Mesenchymal stem cell (in vitro differentiated cells and primary cell): ENCODE measurements around the gene TOMM34.

Experiments used
- DNase-seq: peaks from one replicate; pipeline ENCODE4 v3.0.0-alpha.2; 2013
- H2AFZ ChIP-seq: one replicate; pipeline ENCODE4 v1.6.1; 2013; ENCODE audit warnings: low read depth, mild to moderate bottlenecking, control low read depth, inconsistent platforms, low read length, moderate library complexity
- H2AK5ac ChIP-seq: 2 replicates; pipeline ENCODE4 v1.6.1; 2013; ENCODE audit warnings: low read length, moderate library complexity, mild to moderate bottlenecking, inconsistent platforms; ENCODE audit not compliant: severe bottlenecking
- H2BK120ac ChIP-seq: one replicate; pipeline ENCODE4 v1.6.1; 2013; ENCODE audit warnings: low read depth, mild to moderate bottlenecking, inconsistent platforms, low read length, moderate library complexity
- H2BK12ac ChIP-seq, 2 experiments: one replicate each; pipeline ENCODE4 v1.6.1; 2013; ENCODE audit warnings: inconsistent platforms in 2 of 2, low read length in 2 of 2, mild to moderate bottlenecking in 2 of 2, moderate library complexity in 2 of 2, control low read depth in 1 of 2
- H2BK15ac ChIP-seq: one replicate; pipeline ENCODE4 v1.6.1; 2013; ENCODE audit warnings: mild to moderate bottlenecking, low read depth, inconsistent platforms; ENCODE audit not compliant: poor library complexity, severe bottlenecking
- H2BK5ac ChIP-seq: 2 replicates; pipeline ENCODE4 v1.6.1; 2013; ENCODE audit warnings: low read depth, mild to moderate bottlenecking, low read length, control low read depth, inconsistent platforms; ENCODE audit not compliant: poor library complexity, severe bottlenecking
- H3K14ac ChIP-seq, 2 experiments: one replicate each; pipeline ENCODE4 v1.6.1; 2013; ENCODE audit warnings: inconsistent platforms in 2 of 2, low read length in 2 of 2, control low read depth in 1 of 2, mild to moderate bottlenecking in 1 of 2, moderate library complexity in 1 of 2
- H3K18ac ChIP-seq, 2 experiments: one replicate each; pipeline ENCODE4 v1.6.1; 2013; ENCODE audit warnings: inconsistent platforms in 2 of 2, low read length in 2 of 2, control low read depth in 1 of 2, low read depth in 1 of 2, mild to moderate bottlenecking in 1 of 2
- H3K23ac ChIP-seq, 2 experiments: one replicate each; pipeline ENCODE4 v1.6.1; 2013; ENCODE audit warnings: inconsistent platforms in 2 of 2, low read length in 2 of 2, mild to moderate bottlenecking in 2 of 2, moderate library complexity in 2 of 2, control low read depth in 1 of 2
- H3K27ac ChIP-seq: 2 replicates; pipeline ENCODE4 v1.5.1; 2013; ENCODE audit warnings: mild to moderate bottlenecking, moderate library complexity, low read length, control low read depth, inconsistent platforms; ENCODE audit not compliant: poor library complexity, severe bottlenecking
- H3K27me3 ChIP-seq, 2 experiments: 2 replicates each; pipeline versions ENCODE4 v1.6.1 to v1.7.0; 2013; ENCODE audit warnings: low read length in 2 of 2, mild to moderate bottlenecking in 2 of 2, moderate library complexity in 2 of 2, control low read depth in 1 of 2, inconsistent platforms in 1 of 2; ENCODE audit not compliant: control insufficient read depth in 1 of 2, insufficient read depth in 1 of 2
- H3K36me3 ChIP-seq, 2 experiments: 2 replicates each; pipeline versions ENCODE4 v1.6.1 to v1.7.0; 2013; ENCODE audit warnings: low read length in 2 of 2, control low read depth in 1 of 2, inconsistent platforms in 1 of 2, low read depth in 1 of 2, mild to moderate bottlenecking in 1 of 2; ENCODE audit not compliant: insufficient read depth in 2 of 2, control insufficient read depth in 1 of 2
- H3K4ac ChIP-seq, 2 experiments: one replicate each; pipeline ENCODE4 v1.6.1; 2013; ENCODE audit warnings: inconsistent platforms in 2 of 2, low read length in 2 of 2, mild to moderate bottlenecking in 2 of 2, moderate library complexity in 2 of 2, control low read depth in 1 of 2, low read depth in 1 of 2
- H3K4me1 ChIP-seq: 2 replicates; pipeline ENCODE4 v1.6.1; 2013; ENCODE audit warnings: low read depth, low read length, control low read depth; ENCODE audit not compliant: control insufficient read depth, insufficient read depth
- H3K4me2 ChIP-seq: 2 replicates; pipeline ENCODE4 v1.6.1; 2013; ENCODE audit warnings: low read length, mild to moderate bottlenecking, inconsistent platforms; ENCODE audit not compliant: poor library complexity, severe bottlenecking
- H3K4me3 ChIP-seq, 2 experiments: 2 replicates each; pipeline versions ENCODE4 v1.5.1 to v1.7.0; 2013; ENCODE audit warnings: low read length in 2 of 2, mild to moderate bottlenecking in 2 of 2, control low read depth in 1 of 2, low read depth in 1 of 2; ENCODE audit not compliant: insufficient read depth in 1 of 2
- H3K79me1 ChIP-seq: replicated peaks from 2 replicates; pipeline ENCODE4 v1.6.1; 2013; ENCODE audit warnings: mild to moderate bottlenecking, control low read depth, low read length, inconsistent platforms; ENCODE audit not compliant: poor library complexity, severe bottlenecking
- H3K9ac ChIP-seq: 2 replicates; pipeline ENCODE4 v1.7.0; 2013; ENCODE audit warnings: mild to moderate bottlenecking, low read length, moderate library complexity
- H3K9me3 ChIP-seq: 2 replicates; pipeline ENCODE4 v1.7.0; 2013; ENCODE audit warnings: mild to moderate bottlenecking, low read length; ENCODE audit not compliant: control insufficient read depth
- H4K8ac ChIP-seq: one replicate; pipeline ENCODE4 v1.6.1; 2013; ENCODE audit warnings: inconsistent platforms, mild to moderate bottlenecking, low read length, moderate library complexity
- H4K91ac ChIP-seq: one replicate; pipeline ENCODE4 v1.6.1; 2013; ENCODE audit warnings: mild to moderate bottlenecking, low read length, inconsistent platforms
- WGBS: methylation state at CpG from one replicate; pipeline ENCODE4 v1.1.7; 2013; ENCODE audit warnings: mixed read lengths; 5-methylcytosine and 5-hydroxymethylcytosine counted together

Gene TOMM34

GRCh38 chr20:44908987-44909871 lies 51.0 kb downstream of the TOMM34 start:
- Histone ChIP-seq H3K9ac (peak overlapping the region; percentile 86), H4K91ac (no peak overlapping the region), H3K79me1 (peaks cover 22% of the 10 kb centered on the region), H2BK120ac (no peak overlapping the region), H2BK5ac (no peak overlapping the region), H3K4me3 (peak overlapping the region; percentile 64 to 88), H2AFZ (no peak overlapping the region), H3K27ac (no peak overlapping the region), H3K14ac (no peak overlapping the region), H3K9me3 (no peaks in the 10 kb centered on the region), H3K23ac (no peak overlapping the region), H2AK5ac (no peak overlapping the region), H3K4me1 (peaks cover 9% of the 10 kb centered on the region), H2BK15ac (no peak overlapping the region), H3K36me3 (peaks cover 20 to 66% of the 10 kb centered on the region in 2 experiments), H4K8ac (no peak overlapping the region), H3K4me2 (peak overlapping the region; percentile 74), H3K18ac (no peak overlapping the region), H2BK12ac (no peak overlapping the region), H3K27me3 (no peaks in the 10 kb centered on the region), H3K4ac (no peak overlapping the region)
- DNase-seq, result peak; percentile 18
- 30% methylated on average over 14 of the region's 14 CpGs for WGBS

DNA sequence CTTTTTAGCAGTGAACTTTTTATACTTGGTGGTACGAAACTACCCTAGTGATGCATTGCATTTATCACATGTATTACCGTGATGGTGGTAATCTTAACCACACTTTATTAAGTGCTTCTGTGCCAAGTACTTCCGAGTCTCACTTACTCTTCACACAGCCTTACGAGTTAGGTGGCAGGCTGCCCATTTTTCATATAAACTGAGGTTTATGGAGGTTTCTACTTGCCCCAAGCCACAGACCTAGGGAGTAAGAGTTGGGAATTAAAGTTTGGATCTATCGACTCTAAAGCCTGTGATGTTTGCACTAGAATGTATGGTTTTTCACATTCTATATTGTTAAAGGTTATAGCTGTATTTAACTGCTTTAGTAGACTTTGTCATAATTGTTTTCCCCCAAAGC lies 55.8 kb downstream of the TOMM34 start:
- Histone ChIP-seq H4K91ac (no peak overlapping the region), H4K8ac (no peak overlapping the region), H2AK5ac (no peak overlapping the region), H3K4me2 (no peak overlapping the region), H3K36me3 (peaks cover 16 to 85% of the 10 kb centered on the region in 2 experiments), H3K27ac (no peak overlapping the region), H3K79me1 (peaks cover 13% of the 10 kb centered on the region), H2BK5ac (no peak overlapping the region), H2BK15ac (no peak overlapping the region), H3K9me3 (no peaks in the 10 kb centered on the region), H3K18ac (no peak overlapping the region), H3K4me1 (no peaks in the 10 kb centered on the region), H3K9ac (no peak overlapping the region), H2BK120ac (no peak overlapping the region), H3K4ac (no peak overlapping the region), H2AFZ (no peak overlapping the region), H3K14ac (no peak overlapping the region), H3K4me3 (no peak overlapping the region), H3K23ac (no peak overlapping the region), H3K27me3 (no peaks in the 10 kb centered on the region), H2BK12ac (no peak overlapping the region)
- DNase-seq, result no peak
- 96% methylated on average over 4 of the region's 5 CpGs for WGBS

DNA sequence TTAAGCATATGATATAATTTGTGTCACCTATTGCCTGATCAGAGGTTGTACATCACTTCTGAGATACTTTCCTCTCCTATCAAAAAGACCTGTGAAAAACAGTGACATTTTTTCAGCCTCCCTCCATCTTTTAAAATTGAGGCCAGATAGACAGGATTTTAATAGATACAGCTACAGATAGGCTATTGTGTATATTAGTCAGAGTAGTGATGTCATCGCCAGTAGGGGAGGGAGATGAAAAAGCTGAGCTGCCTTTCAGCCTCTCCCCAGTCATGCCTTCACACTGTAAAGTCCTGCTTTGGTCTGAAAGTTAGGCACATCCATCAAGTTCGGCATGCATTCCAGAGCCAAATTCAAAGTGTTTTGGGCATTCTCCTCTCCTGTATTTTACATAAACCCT lies 58.2 kb downstream of the TOMM34 start:
- H2BK15ac ChIP-seq, result no peak overlapping the region
- no peak overlapping the region for H3K4me2 ChIP-seq
- H3K36me3 ChIP-seq, result peaks cover 11 to 70% of the 10 kb centered on the region in 2 experiments
- H2AFZ ChIP-seq, result no peak overlapping the region
- no peak overlapping the region for H2AK5ac ChIP-seq
- no peak overlapping the region for H4K8ac ChIP-seq
- no peak overlapping the region for H3K23ac ChIP-seq
- H2BK5ac ChIP-seq, result no peak overlapping the region
- H3K4me3 ChIP-seq, result no peak overlapping the region
- no peak overlapping the region for H3K27ac ChIP-seq
- H2BK12ac ChIP-seq, result no peak overlapping the region
- no peak overlapping the region for H3K4ac ChIP-seq
- no peak overlapping the region for H4K91ac ChIP-seq
- H3K9ac ChIP-seq, result peak overlapping the region; percentile 33
- peak; percentile 66 for DNase-seq
- no peaks in the 10 kb centered on the region for H3K27me3 ChIP-seq
- H3K18ac ChIP-seq, result no peak overlapping the region
- WGBS, result 96% methylated on average over 2 of the region's 2 CpGs
- H2BK120ac ChIP-seq, result no peak overlapping the region
- H3K4me1 ChIP-seq, result peaks cover 5% of the 10 kb centered on the region
- H3K14ac ChIP-seq, result no peak overlapping the region
- peaks cover 9% of the 10 kb centered on the region for H3K79me1 ChIP-seq
- no peaks in the 10 kb centered on the region for H3K9me3 ChIP-seq

DNA sequence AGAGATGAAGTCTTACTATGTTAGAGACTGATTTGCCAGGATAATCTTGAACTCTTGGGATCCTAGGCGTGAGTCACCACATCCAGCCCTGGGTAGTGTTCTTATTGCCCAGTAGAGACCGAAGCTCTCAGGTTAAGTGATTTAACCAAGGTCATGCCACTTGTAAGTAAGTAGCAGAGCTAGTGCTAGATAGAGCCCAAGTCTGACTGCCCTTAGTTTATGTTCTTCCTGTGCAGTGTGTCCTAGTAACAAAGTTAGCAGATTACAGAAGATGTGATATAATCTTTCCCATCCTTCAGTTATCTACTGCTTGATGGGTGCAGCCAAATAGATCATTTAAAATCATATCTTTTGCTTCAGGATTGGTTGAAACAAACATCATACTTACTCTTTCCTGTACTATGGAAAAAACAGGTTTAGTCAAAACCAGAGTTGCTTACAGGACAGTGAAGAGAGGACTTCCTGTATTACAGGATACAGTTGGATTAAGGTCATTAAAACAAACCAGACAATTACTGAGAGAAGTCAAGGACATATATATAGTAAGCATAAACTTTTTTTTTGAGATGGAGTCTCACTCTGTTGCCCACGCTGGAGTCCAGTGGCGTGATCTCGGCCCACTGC lies 59.9 kb downstream of the TOMM34 start:
- 74% methylated on average over 5 of the region's 5 CpGs for WGBS
- no peaks in the 10 kb centered on the region for H3K9me3 ChIP-seq
- H4K91ac ChIP-seq, result no peak overlapping the region
- no peak overlapping the region for H3K18ac ChIP-seq
- H3K36me3 ChIP-seq, result peaks cover 9 to 53% of the 10 kb centered on the region in 2 experiments
- no peak overlapping the region for H4K8ac ChIP-seq
- no peak overlapping the region for H3K14ac ChIP-seq
- H3K79me1 ChIP-seq, result peaks cover 9% of the 10 kb centered on the region
- H2BK5ac ChIP-seq, result no peak overlapping the region
- H3K23ac ChIP-seq, result no peak overlapping the region
- no peak overlapping the region for H3K9ac ChIP-seq
- no peak overlapping the region for H2BK120ac ChIP-seq
- no peak overlapping the region for H3K4ac ChIP-seq
- no peak overlapping the region for H3K4me2 ChIP-seq
- peak; percentile 57 for DNase-seq
- H3K27me3 ChIP-seq, result no peaks in the 10 kb centered on the region
- no peak overlapping the region for H2BK12ac ChIP-seq
- H3K4me1 ChIP-seq, result peaks cover 5% of the 10 kb centered on the region
- H3K4me3 ChIP-seq, result no peak overlapping the region
- no peak overlapping the region for H2AK5ac ChIP-seq
- H3K27ac ChIP-seq, result no peak overlapping the region
- no peak overlapping the region for H2AFZ ChIP-seq
- no peak overlapping the region for H2BK15ac ChIP-seq
